Ovary (tissue), 3 donors: ENCODE measurements around the gene FAM217A.

ENCODE experiments used
- CTCF ChIP-seq, 3 donors: fragments of 450-650 bp in 2 of 3; fragments of 200-600 bp in 1 of 3; IDR thresholded peaks; one replicate each; pipeline versions ENCODE4 v1.5.1 to v1.8.0; 2016 to 2022; ENCODE audit warnings: antibody characterized with exemption in 3 of 3, mild to moderate bottlenecking in 1 of 3
- POLR2A ChIP-seq: fragments of 450-650 bp; IDR thresholded peaks from one replicate; pipeline ENCODE4 v1.6.1; 2017; ENCODE audit warnings: antibody characterized with exemption, mild to moderate bottlenecking, moderate library complexity
- donor health status: DM: no; HTN: no; CAD: no.

- TF ChIP-seq POLR2A (no peak), CTCF (IDR thresholded peaks at IDR 0.05) (no peak)
Measured at GRCh38 chr6:4114123-4114522, 35.2 kb upstream of the FAM217A start.
